Common myeloid progenitor, CD34-positive (primary cell): Measurements from ENCODE around the gene BPIFB6.

Experiments
- CTCF ChIA-PET: fragments of 350-600 bp; sonication (Branson Sonifier 250); formaldehyde crosslinking; loops from one replicate; lab custom pipeline; 2021; ENCODE audit warnings: antibody characterized with exemption; lab: Charles Lee
- POLR2A ChIA-PET: fragments of 350-600 bp; sonication (Branson Sonifier 250); formaldehyde crosslinking; loops from one replicate; lab custom pipeline; 2021; ENCODE audit warnings: antibody characterized with exemption; lab: Charles Lee
- DNase-seq, 3 donors: peaks; one replicate each; pipeline versions ENCODE4 v3.0.0 to v3.0.0-alpha.2; 2013
- H3K27ac ChIP-seq, 2 experiments: 1 replicate in 1 of 2; 2 replicates in 1 of 2; pipeline ENCODE4 v1.7.0; 2013; ENCODE audit warnings: inconsistent platforms in 2 of 2, low read length in 2 of 2, mild to moderate bottlenecking in 2 of 2, low read depth in 1 of 2, moderate library complexity in 1 of 2; ENCODE audit not compliant: severe bottlenecking in 2 of 2, insufficient read depth in 1 of 2, poor library complexity in 1 of 2
- H3K27me3 ChIP-seq, 5 experiments: replicated peaks in 2 of 5; 1 replicate in 3 of 5; 2 replicates in 2 of 5; pipeline versions ENCODE4 v1.6.1 to v1.7.0; 2013; ENCODE audit warnings: low read length in 4 of 5, mild to moderate bottlenecking in 2 of 5, moderate library complexity in 2 of 5, inconsistent platforms in 1 of 5; ENCODE audit not compliant: insufficient read depth in 5 of 5, control insufficient read depth in 4 of 5
- H3K36me3 ChIP-seq, 4 experiments: 1 replicate in 2 of 4; 2 replicates in 2 of 4; pipeline versions ENCODE4 v1.6.1 to v1.7.0; 2013; ENCODE audit warnings: low read length in 3 of 4, control low read depth in 1 of 4, mild to moderate bottlenecking in 1 of 4; ENCODE audit not compliant: control insufficient read depth in 4 of 4, insufficient read depth in 4 of 4
- H3K4me1 ChIP-seq, 4 experiments: 1 replicate in 3 of 4; 2 replicates in 1 of 4; pipeline versions ENCODE4 v1.6.1 to v1.7.1; 2013; ENCODE audit warnings: low read length in 3 of 4, mild to moderate bottlenecking in 3 of 4, control low read depth in 1 of 4, inconsistent platforms in 1 of 4, moderate library complexity in 1 of 4; ENCODE audit not compliant: control insufficient read depth in 4 of 4, insufficient read depth in 4 of 4; ENCODE audit errors: control extremely low read depth in 1 of 4
- H3K4me3 ChIP-seq, 7 experiments: 1 replicate in 4 of 7; 2 replicates in 3 of 7; pipeline versions ENCODE4 v1.5.1 to v1.7.0; 2013; ENCODE audit warnings: mild to moderate bottlenecking in 7 of 7, low read length in 6 of 7, moderate library complexity in 6 of 7, inconsistent platforms in 2 of 7, low read depth in 2 of 7, control low read depth in 1 of 7; ENCODE audit not compliant: insufficient read depth in 4 of 7, control insufficient read depth in 1 of 7; ENCODE audit errors: extremely low read depth in 1 of 7
- H3K9me3 ChIP-seq, 5 experiments: 1 replicate in 4 of 5; 2 replicates in 1 of 5; pipeline versions ENCODE4 v1.6.1 to v1.7.1; 2013; ENCODE audit warnings: low read length in 4 of 5, mild to moderate bottlenecking in 2 of 5, inconsistent platforms in 1 of 5, low read depth in 1 of 5, moderate library complexity in 1 of 5; ENCODE audit not compliant: control insufficient read depth in 4 of 5, insufficient read depth in 2 of 5; ENCODE audit errors: control extremely low read depth in 1 of 5
- WGBS: methylation state at CpG from one replicate; pipeline ENCODE4 v1.1.5; 2013; ENCODE audit not compliant: insufficient coverage; 5-methylcytosine and 5-hydroxymethylcytosine counted together

The BPIFB6 gene

GRCh38 chr20:33046412-33046811, 15.0 kb downstream of the BPIFB6 start:
- ChIA-PET POLR2A (no interaction called here), CTCF (interaction anchor here (1.2 kb wide), 1 partner anchor 12 kb away, joined by 3 read pairs; no protein-coding TSS in a partner anchor)
- Histone ChIP-seq H3K36me3 (no peaks in the 10 kb centered on the region), H3K9me3 (peaks cover 0 to 17% (median 9%) of the 10 kb centered on the region in 5 experiments), H3K4me3 (no peak overlapping the region), H3K27me3 (no peaks in the 10 kb centered on the region), H3K27ac (no peak overlapping the region), H3K4me1 (no peaks in the 10 kb centered on the region)
- no CpG with 5 or more reads among the region's 3 CpGs for WGBS
- DNase-seq, result no peak

- peaks cover 0 to 5% (median 3%) of the 10 kb centered on the region in 5 experiments for H3K9me3 ChIP-seq
- H3K4me1 ChIP-seq, result no peaks in the 10 kb centered on the region
- H3K27me3 ChIP-seq, result no peaks in the 10 kb centered on the region
- no peak overlapping the region for H3K27ac ChIP-seq
- POLR2A ChIA-PET, result no interaction called here
- 88% methylated on average over 4 of the region's 4 CpGs for WGBS
- H3K4me3 ChIP-seq, result no peak overlapping the region
- no peak for DNase-seq
- CTCF ChIA-PET, result no interaction called here
- H3K36me3 ChIP-seq, result no peaks in the 10 kb centered on the region
Measured at GRCh38 chr20:33051333-33051732, 19.9 kb downstream of the BPIFB6 start.

GRCh38 chr20:33053291-33054106, 22.1 kb downstream of the BPIFB6 start, which contains the start of gene BPIFB3:
TSS of gene BPIFB3 (plus strand) at chr20:33053903. CDS start at chr20:33055436, 1,533 bp downstream.
- H3K27ac ChIP-seq, result no peak within 1 kb of the TSS
- no peak within 1 kb of the TSS for H3K4me3 ChIP-seq
- ChIA-PET CTCF (no interaction called here), POLR2A (no interaction called here)
- no peak for DNase-seq
- H3K9me3 ChIP-seq, result no peaks in the 10 kb centered on the region
- H3K36me3 ChIP-seq, result no peaks in the 10 kb centered on the region
- 95% methylated on average over 20 of the region's 25 CpGs for WGBS
- no peaks in the 10 kb centered on the region for H3K4me1 ChIP-seq
- H3K27me3 ChIP-seq, result no peaks in the 10 kb centered on the region

GRCh38 chr20:33054381-33054780, 22.9 kb downstream of the BPIFB6 start:
- POLR2A ChIA-PET, result no interaction called here
- Histone ChIP-seq H3K9me3 (no peaks in the 10 kb centered on the region), H3K4me3 (no peak overlapping the region), H3K36me3 (no peaks in the 10 kb centered on the region), H3K27me3 (no peaks in the 10 kb centered on the region), H3K4me1 (no peaks in the 10 kb centered on the region), H3K27ac (no peak overlapping the region)
- DNase-seq, result no peak
- CTCF ChIA-PET, result no interaction called here
- 100% methylated on average over 6 of the region's 7 CpGs for WGBS

- no peak overlapping the region for H3K27ac ChIP-seq
- DNase-seq, result no peak
- no peaks in the 10 kb centered on the region for H3K36me3 ChIP-seq
- WGBS, result 83% methylated on average over 2 of the region's 2 CpGs
- H3K4me3 ChIP-seq, result no peak overlapping the region
- no peaks in the 10 kb centered on the region for H3K9me3 ChIP-seq
- no peaks in the 10 kb centered on the region for H3K4me1 ChIP-seq
- no peaks in the 10 kb centered on the region for H3K27me3 ChIP-seq
- ChIA-PET CTCF (no interaction called here), POLR2A (no interaction called here)
Measured at GRCh38 chr20:33054791-33055190, 23.3 kb downstream of the BPIFB6 start.

- no peaks in the 10 kb centered on the region for H3K27me3 ChIP-seq
- H3K4me1 ChIP-seq, result peaks cover 0 to 17% (median under 1%) of the 10 kb centered on the region in 4 experiments
- H3K9me3 ChIP-seq, result no peaks in the 10 kb centered on the region
- DNase-seq, result no peak
- CTCF ChIA-PET, result interaction anchor here (0.9 to 1.0 kb wide), 2 partner anchors 13 to 88 kb away, joined by 3 read pairs; no protein-coding TSS in a partner anchor
- POLR2A ChIA-PET, result interaction anchor here (0.6 kb wide), 1 partner anchor 32 kb away, joined by 3 read pairs; no protein-coding TSS in a partner anchor
- no peak overlapping the region for H3K27ac ChIP-seq
- WGBS, result 76% methylated on average over 6 of the region's 7 CpGs
- H3K36me3 ChIP-seq, result no peaks in the 10 kb centered on the region
- no peak overlapping the region for H3K4me3 ChIP-seq
Measured at GRCh38 chr20:33059136-33059535, 27.7 kb downstream of the BPIFB6 start.

- Histone ChIP-seq H3K27me3 (no peaks in the 10 kb centered on the region), H3K4me1 (peaks cover 0 to 17% (median under 1%) of the 10 kb centered on the region in 4 experiments), H3K27ac (no peak overlapping the region), H3K9me3 (no peaks in the 10 kb centered on the region), H3K36me3 (no peaks in the 10 kb centered on the region), H3K4me3 (no peak overlapping the region)
- 95% methylated on average over 21 of the region's 22 CpGs for WGBS
- ChIA-PET POLR2A (interaction anchor here (0.6 kb wide), 1 partner anchor 31 kb away, joined by 3 read pairs; no protein-coding TSS in a partner anchor), CTCF (interaction anchor here (0.6 to 0.9 kb wide), 2 partner anchors 9 to 88 kb away, joined by 3 read pairs; no protein-coding TSS in a partner anchor)
- peak in 1 of 3 donors; percentile 28 for DNase-seq
Measured at GRCh38 chr20:33059741-33060390, 28.4 kb downstream of the BPIFB6 start.
